HFFc6 (cell line): ENCODE results near the gene SLC26A11. TPM values are rescaled to one million over a fixed set of nuclear protein-coding genes. Genes with fewer than 3 reads are reported as not detected.

Experiments
- DNase-seq: peaks from one replicate; pipeline ENCODE4 v3.0.0-alpha.2; 2018
- H3K27ac Mint-ChIP-seq: 2 replicates; pipeline ENCODE4 v1.8.0; 2020; ENCODE audit warnings: mild to moderate bottlenecking, mixed read lengths
- H3K27me3 Mint-ChIP-seq: 2 replicates; pipeline ENCODE4 v1.8.0; 2021; ENCODE audit warnings: mild to moderate bottlenecking, moderate library complexity, mixed read lengths; ENCODE audit not compliant: insufficient read depth
- H3K36me3 Mint-ChIP-seq: 2 replicates; pipeline ENCODE4 v1.8.0; 2021; ENCODE audit warnings: low read depth, mixed read lengths
- H3K4me1 Mint-ChIP-seq: 2 replicates; pipeline ENCODE4 v1.8.0; 2020; ENCODE audit warnings: low read depth, mixed read lengths
- H3K4me3 Mint-ChIP-seq: 2 replicates; pipeline ENCODE4 v1.8.0; 2020; ENCODE audit warnings: mild to moderate bottlenecking, moderate library complexity, mixed read lengths
- H3K9me3 Mint-ChIP-seq: 2 replicates; pipeline ENCODE4 v1.8.0; 2020; ENCODE audit warnings: mild to moderate bottlenecking, mixed read lengths
- CTCF ChIP-seq: fragments of 200-600 bp; sonication (generic); IDR thresholded peaks from 2 replicates; pipeline ENCODE4 v1.5.0; 2021; ENCODE audit warnings: antibody characterized with exemption, mild to moderate bottlenecking
- total RNA-seq, 6 experiments: library from RNA; stranded (reverse); fragmentation: NEBNext Ultra II Directional; extraction: Animal tissue kit (Norgen Biotek cat#: 25700); gene quantifications; 2 replicates in 1 of 6; 3 replicates in 5 of 6; pipeline ENCODE4 v1.2.3, GENCODE V29; 2021

SLC26A11 gene
- total RNA-seq, 6 experiments from 2014 or later = 11.4 to 13.6 (median 12.5) TPM

DNA sequence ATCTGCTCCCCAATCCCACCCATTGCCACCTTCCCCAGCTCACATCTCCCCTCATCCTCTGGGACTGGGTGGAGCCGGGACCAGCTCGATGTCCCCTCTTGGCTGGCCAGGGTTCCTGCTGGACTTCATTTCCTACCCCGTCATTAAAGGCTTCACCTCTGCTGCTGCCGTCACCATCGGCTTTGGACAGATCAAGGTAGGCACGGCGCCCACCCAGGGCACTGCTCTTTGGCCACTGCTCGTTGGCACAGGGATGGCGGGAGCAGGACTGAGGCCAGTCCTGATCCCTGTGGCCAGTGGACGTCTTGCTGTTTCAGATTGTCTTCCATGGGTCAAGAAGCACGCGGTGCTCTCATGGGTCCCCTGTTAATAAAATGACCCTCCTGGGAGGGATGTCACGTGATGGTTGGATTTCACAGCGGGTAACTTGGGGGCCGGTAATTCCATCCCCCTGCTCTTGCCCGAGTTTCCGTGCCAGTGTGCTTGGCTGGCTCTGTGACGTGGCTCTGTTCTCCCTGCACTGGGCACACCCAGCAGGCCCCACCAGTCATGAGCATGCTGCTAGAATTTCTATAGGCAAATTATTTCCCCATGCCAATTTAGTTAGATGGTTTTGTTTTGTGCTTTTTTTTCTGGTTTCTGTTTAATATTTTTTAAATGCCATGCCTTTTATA lies 3.1 kb downstream of the SLC26A11 start:
- Mint-ChIP-seq H3K27ac (no peak overlapping the region), H3K4me3 (no peak overlapping the region), H3K36me3 (no peaks in the 10 kb centered on the region), H3K4me1 (peaks cover 13% of the 10 kb centered on the region), H3K9me3 (no peaks in the 10 kb centered on the region), H3K27me3 (no peaks in the 10 kb centered on the region; the same call in none of the 2 replicates)
- no peak for TF ChIP-seq CTCF
- no peak for DNase-seq

DNA sequence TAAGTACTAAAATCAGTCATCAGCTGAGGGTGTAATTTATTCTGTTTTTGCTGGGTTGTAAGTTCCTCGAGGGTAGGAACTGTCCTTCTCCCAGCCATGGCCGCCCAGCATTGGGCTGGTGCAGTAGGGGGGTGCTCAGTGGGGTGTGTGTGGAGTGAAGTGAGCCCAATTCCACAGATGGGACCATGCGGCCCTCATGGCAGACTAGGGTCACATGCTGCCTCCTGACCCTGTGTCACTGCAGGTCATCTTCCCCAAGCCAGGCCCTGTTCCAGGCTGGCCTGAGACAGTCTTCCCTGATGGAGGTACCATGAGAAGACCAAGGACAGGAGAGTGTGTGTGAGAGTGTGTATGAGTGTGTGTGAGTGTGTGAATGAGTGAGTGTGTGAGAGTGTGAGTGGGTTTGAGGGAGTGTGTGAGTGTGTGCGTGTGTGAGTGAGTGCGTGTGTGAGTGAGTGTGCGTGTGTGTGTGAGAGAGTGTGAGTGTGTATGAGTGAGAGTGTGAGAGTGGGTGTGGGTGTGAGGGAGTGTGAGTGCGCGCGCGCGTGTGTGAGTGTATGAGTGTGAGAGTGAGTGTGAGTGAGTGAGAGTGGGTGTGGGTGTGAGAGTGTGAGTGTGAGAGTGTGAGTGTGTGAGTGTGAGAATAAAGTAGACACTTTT lies 3.7 kb downstream of the SLC26A11 start:
- H3K36me3 Mint-ChIP-seq = no peaks in the 10 kb centered on the region; the same call in 1 of the 2 replicates
- H3K27me3 Mint-ChIP-seq = no peaks in the 10 kb centered on the region; the same call in none of the 2 replicates
- no peak overlapping the region for H3K27ac Mint-ChIP-seq
- DNase-seq = no peak
- H3K4me1 Mint-ChIP-seq = peaks cover 6% of the 10 kb centered on the region
- H3K9me3 Mint-ChIP-seq = no peaks in the 10 kb centered on the region
- no peak for TF ChIP-seq CTCF
- H3K4me3 Mint-ChIP-seq = no peak overlapping the region

- Mint-ChIP-seq H3K27ac (no peak overlapping the region), H3K27me3 (no peaks in the 10 kb centered on the region; the same call in none of the 2 replicates)
Observed at GRCh38 chr17:80224683-80225082, 4.5 kb downstream of the SLC26A11 start.

GRCh38 chr17:80225230-80225629 lies 5.0 kb downstream of the SLC26A11 start:
- Mint-ChIP-seq H3K36me3 (peaks cover 4% of the 10 kb centered on the region; the same call in 1 of the 2 replicates), H3K27me3 (no peaks in the 10 kb centered on the region; the same call in none of the 2 replicates), H3K9me3 (no peaks in the 10 kb centered on the region), H3K4me1 (no peaks in the 10 kb centered on the region), H3K4me3 (no peak overlapping the region), H3K27ac (no peak overlapping the region)
- no peak for TF ChIP-seq CTCF
- DNase-seq = no peak

More at GRCh38 chr17:80224683-80225082, 4.5 kb downstream of the SLC26A11 start:
- no peak for DNase-seq
- H3K36me3 Mint-ChIP-seq = no peaks in the 10 kb centered on the region; the same call in 1 of the 2 replicates
- no peaks in the 10 kb centered on the region for H3K4me1 Mint-ChIP-seq
- no peak overlapping the region for H3K4me3 Mint-ChIP-seq
- H3K9me3 Mint-ChIP-seq = no peaks in the 10 kb centered on the region
- TF ChIP-seq CTCF = no peak

GRCh38 chr17:80227156-80227555 lies 6.9 kb downstream of the SLC26A11 start:
- peaks cover 22% of the 10 kb centered on the region for H3K36me3 Mint-ChIP-seq
- TF ChIP-seq CTCF = no peak
- H3K4me1 Mint-ChIP-seq = no peaks in the 10 kb centered on the region
- no peak overlapping the region for H3K4me3 Mint-ChIP-seq
- no peak for DNase-seq
- no peak overlapping the region for H3K27ac Mint-ChIP-seq
- H3K9me3 Mint-ChIP-seq = peaks cover 7% of the 10 kb centered on the region; the same call in 1 of the 2 replicates
- H3K27me3 Mint-ChIP-seq = no peaks in the 10 kb centered on the region; the same call in none of the 2 replicates
